ENCODE measurements around the gene ESRRG.

The ESRRG gene

GRCh38 chr1:216523043-216523442, 200.2 kb downstream of the ESRRG start:
- no peak for DNase-seq (ENCODE audit: low read depth in 3 of 3, low spot score in 1 of 3)

- DNase-seq (ENCODE audit: low read depth in 3 of 3, low spot score in 1 of 3): no peak
These were observed 201.8 kb downstream of the ESRRG start for GRCh38 chr1:216521477-216521876.

GRCh38 chr1:216518844-216519627, 204.2 kb downstream of the ESRRG start:
- no peak for DNase-seq (ENCODE audit: low read depth in 3 of 3, low spot score in 1 of 3)

- DNase-seq (ENCODE audit: low read depth in 3 of 3, low spot score in 1 of 3): no peak
These were observed 220.6 kb downstream of the ESRRG start for GRCh38 chr1:216502528-216503162.

GRCh38 chr1:216500273-216500967, 222.8 kb downstream of the ESRRG start:
- no peak for DNase-seq (ENCODE audit: low read depth in 3 of 3, low spot score in 1 of 3)

GRCh38 chr1:216499581-216500272, 223.5 kb downstream of the ESRRG start:
- no peak for DNase-seq (ENCODE audit: low read depth in 3 of 3, low spot score in 1 of 3)

GRCh38 chr1:216498277-216498676, 225.0 kb downstream of the ESRRG start:
- no peak for DNase-seq (ENCODE audit: low read depth in 3 of 3, low spot score in 1 of 3)

- DNase-seq (ENCODE audit: low read depth in 3 of 3, low spot score in 1 of 3): no peak
These were observed 238.2 kb downstream of the ESRRG start for GRCh38 chr1:216485042-216485441.

GRCh38 chr1:216483672-216484401, 239.4 kb downstream of the ESRRG start:
- no peak for DNase-seq (ENCODE audit: low read depth in 3 of 3, low spot score in 1 of 3)

- no peak for DNase-seq (ENCODE audit: low read depth in 3 of 3, low spot score in 1 of 3)
These were observed 240.6 kb downstream of the ESRRG start for GRCh38 chr1:216482620-216483019.

- no peak for DNase-seq (ENCODE audit: low read depth in 3 of 3, low spot score in 1 of 3)
These were observed 245.0 kb downstream of the ESRRG start for GRCh38 chr1:216478238-216478637.

- DNase-seq (ENCODE audit: low read depth in 3 of 3, low spot score in 1 of 3): no peak
These were observed 246.9 kb downstream of the ESRRG start for GRCh38 chr1:216476341-216476740.

GRCh38 chr1:216475659-216476276, 247.5 kb downstream of the ESRRG start:
- no peak for DNase-seq (ENCODE audit: low read depth in 3 of 3, low spot score in 1 of 3)

- no peak for DNase-seq (ENCODE audit: low read depth in 3 of 3, low spot score in 1 of 3)
These were observed 256.9 kb downstream of the ESRRG start for GRCh38 chr1:216466162-216466801.

- DNase-seq (ENCODE audit: low read depth in 3 of 3, low spot score in 1 of 3): no peak
These were observed 258.7 kb downstream of the ESRRG start for GRCh38 chr1:216464489-216464888.

- no peak for DNase-seq (ENCODE audit: low read depth in 3 of 3, low spot score in 1 of 3)
These were observed 261.0 kb downstream of the ESRRG start for GRCh38 chr1:216462066-216462775.

- DNase-seq (ENCODE audit: low read depth in 3 of 3, low spot score in 1 of 3): no peak
These were observed 261.8 kb downstream of the ESRRG start for GRCh38 chr1:216461466-216461865.

GRCh38 chr1:216459651-216460207, 263.5 kb downstream of the ESRRG start:
- DNase-seq (ENCODE audit: low read depth in 3 of 3, low spot score in 1 of 3): no peak

- no peak for DNase-seq (ENCODE audit: low read depth in 3 of 3, low spot score in 1 of 3)
These were observed 264.4 kb downstream of the ESRRG start for GRCh38 chr1:216458812-216459211.
